ENCODE results near the gene TAS2R13.

The TAS2R13 gene

GRCh38 chr12:10863512-10864218 lies 45.7 kb downstream of the TAS2R13 start:
- no peak for DNase-seq

- no peak for DNase-seq
Measured at GRCh38 chr12:10861366-10861765, 48.0 kb downstream of the TAS2R13 start.

All from NCI-H2081 treated with DMSO at 0.1 percent for 48 hours (cell line).